ENCODE results near the gene MRE11. TPM values are rescaled to one million over a fixed set of nuclear protein-coding genes. Genes with fewer than 3 reads are reported as not detected.
A peak's percentile ranks its signal among the peaks of the same experiment; 100 is the strongest.
"Not testable (repeated sequence)": the region's sequence is repeated elsewhere in the genome, so short reads cannot be mapped to it uniquely, and the experiment has no call there.

The MRE11 gene
- total RNA-seq, 1 donor: 13.4 TPM

DNA sequence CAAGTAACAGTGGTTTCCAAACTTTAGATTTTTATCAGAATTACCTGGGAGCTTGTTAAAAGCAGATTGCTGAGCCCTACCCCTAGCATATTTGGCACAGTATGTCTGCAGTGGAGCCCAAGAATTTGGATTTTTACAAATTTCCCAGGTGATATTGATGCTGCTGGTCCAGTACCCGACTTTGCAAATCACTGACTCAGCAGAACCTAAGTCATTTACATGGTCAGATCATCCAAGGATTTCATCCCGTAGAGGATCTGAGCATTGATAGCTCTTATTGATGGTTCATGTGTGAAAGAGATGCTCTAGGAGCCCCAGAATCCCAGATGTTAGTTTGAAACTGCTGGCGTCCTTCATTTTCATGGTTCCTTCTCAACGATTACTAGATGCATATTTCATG, 24.7 kb upstream of the MRE11 start:
- Histone ChIP-seq H3K27me3 (ENCODE audit: insufficient read depth, low read length) (no peaks in the 10 kb centered on the region), H3K9me3 (ENCODE audit: low read depth, low read length) (no peaks in the 10 kb centered on the region), H3K4me1 (ENCODE audit: insufficient read depth, low read length) (peaks cover 9% of the 10 kb centered on the region), H3K4me3 (ENCODE audit: low read length) (no peak overlapping the region)

DNA sequence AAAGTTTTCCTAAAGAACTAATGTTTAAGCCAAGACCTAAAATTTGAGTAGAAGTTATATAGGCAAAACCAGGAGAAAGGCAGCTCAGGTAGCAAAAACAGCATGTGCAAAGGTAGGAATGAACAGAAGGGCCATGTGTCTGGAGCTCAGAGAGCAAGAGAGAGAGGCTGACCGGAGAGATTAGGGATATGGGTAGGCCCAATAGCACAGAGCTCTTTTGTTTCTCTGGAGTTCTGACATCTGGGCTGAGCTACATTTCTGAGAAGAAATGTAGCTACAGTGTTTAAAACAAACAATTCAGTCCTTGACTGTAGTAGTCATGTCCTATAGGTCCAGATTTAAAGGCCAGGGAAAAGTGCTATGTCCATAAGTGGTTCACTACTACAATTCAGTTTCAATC, 23.1 kb upstream of the MRE11 start:
- Histone ChIP-seq H3K4me1 (ENCODE audit: insufficient read depth, low read length) (peaks cover 24% of the 10 kb centered on the region), H3K27me3 (ENCODE audit: insufficient read depth, low read length) (no peaks in the 10 kb centered on the region), H3K9me3 (ENCODE audit: low read depth, low read length) (no peaks in the 10 kb centered on the region), H3K4me3 (ENCODE audit: low read length) (no peak overlapping the region)

DNA sequence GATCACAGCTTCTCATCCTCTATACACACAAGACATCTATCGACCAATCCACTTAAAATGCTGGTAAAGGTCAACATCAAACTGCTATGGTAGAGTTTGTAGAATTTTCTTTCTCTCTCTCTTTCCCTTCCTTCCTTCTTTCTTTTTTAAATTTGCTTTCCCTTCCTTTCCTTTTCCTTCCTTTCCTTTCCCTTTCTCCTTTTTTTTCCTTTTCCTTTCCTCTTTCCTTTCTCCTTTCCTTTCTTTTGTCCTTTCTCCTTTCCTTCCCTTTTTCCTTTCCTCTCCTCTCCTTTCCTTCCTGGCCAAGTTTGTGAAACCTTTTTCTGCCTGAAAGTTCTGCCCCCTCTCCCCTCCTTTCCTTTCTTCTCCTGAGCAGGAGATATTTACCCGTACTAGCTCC, 21.8 kb upstream of the MRE11 start:
- no peak overlapping the region for H3K4me3 ChIP-seq (ENCODE audit: low read length)
- peaks cover 7% of the 10 kb centered on the region for H3K27me3 ChIP-seq (ENCODE audit: insufficient read depth, low read length)
- peaks cover 24% of the 10 kb centered on the region for H3K4me1 ChIP-seq (ENCODE audit: insufficient read depth, low read length)
- H3K9me3 ChIP-seq (ENCODE audit: low read depth, low read length): no peaks in the 10 kb centered on the region

DNA sequence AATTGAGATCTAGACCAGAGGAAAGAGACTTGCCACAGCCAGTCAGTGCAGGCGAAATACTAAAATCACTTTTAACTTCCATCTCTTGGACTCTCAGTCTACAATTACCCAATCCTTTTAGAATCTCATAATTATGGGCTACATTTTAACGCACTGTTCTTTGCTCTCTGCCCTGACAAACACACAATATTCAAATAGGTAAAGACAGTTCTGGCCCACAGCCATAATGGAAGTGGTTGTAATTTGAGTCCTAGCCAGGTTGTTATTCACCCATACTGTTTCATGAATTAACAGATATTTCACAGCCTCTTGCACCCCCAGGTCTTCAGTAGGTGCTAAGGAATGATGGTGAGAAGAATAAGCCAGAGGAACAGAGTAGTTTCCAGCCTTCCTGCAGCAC, 19.4 kb upstream of the MRE11 start:
- H3K4me3 ChIP-seq (ENCODE audit: low read length): no peak overlapping the region

DNA sequence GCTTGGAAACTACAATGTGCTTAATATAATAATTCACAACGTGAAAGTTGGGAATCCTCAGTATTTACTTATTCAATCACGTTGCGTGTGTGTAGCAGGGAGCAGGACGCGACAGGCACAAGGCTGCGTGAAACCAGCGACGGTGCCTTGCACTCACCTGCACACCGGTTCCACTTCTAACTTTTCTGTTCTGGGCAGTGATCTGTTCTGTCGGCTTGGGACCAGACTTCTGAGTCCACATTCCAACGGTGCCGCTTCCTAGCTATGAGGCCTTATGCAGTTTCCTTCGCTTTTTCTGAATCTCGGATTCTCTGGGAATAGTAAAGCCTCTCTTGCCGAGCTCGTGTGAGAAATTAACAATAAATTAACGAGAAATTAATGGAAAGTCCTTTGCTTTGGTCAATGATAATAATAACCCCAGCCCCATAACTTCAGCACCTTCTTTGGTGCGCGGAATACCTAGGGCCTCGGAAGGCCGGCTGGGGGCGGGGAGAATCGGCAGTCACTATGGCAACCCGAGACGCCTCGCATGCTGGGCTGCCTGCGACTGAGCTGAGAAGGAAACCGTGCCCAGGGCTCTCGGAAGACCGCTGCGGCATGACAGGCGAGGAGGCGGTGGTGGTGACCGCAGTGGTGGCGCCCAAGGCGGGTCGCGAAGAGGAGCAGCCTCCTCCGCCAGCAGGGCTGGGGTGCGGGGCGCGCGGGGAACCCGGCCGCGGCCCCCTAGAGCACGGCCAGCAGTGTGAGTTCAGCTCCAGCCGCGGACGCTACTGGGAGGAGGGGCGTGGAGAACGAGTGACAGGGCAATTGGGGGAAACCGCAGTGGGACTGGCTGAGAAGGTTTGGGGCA, 18.5 kb upstream of the MRE11 start, which contains the start of gene C11orf97:
Gene C11orf97, plus strand, starts transcription at position 530 of the 850 bp plus-strand sequence. Its CDS starts 68 bp downstream, at position 598.
- Histone ChIP-seq H3K9me3 (ENCODE audit: low read depth, low read length) (no peaks in the 10 kb centered on the region), H3K4me1 (ENCODE audit: insufficient read depth, low read length) (peaks cover 17% of the 10 kb centered on the region), H3K4me3 (ENCODE audit: low read length) (peak within 1 kb of the TSS; percentile 39), H3K27me3 (ENCODE audit: insufficient read depth, low read length) (peaks cover 7% of the 10 kb centered on the region)

More for the DNA sequence above, 19.4 kb upstream of the MRE11 start:
- peaks cover 17% of the 10 kb centered on the region for H3K4me1 ChIP-seq (ENCODE audit: insufficient read depth, low read length)
- no peaks in the 10 kb centered on the region for H3K9me3 ChIP-seq (ENCODE audit: low read depth, low read length)
- peaks cover 7% of the 10 kb centered on the region for H3K27me3 ChIP-seq (ENCODE audit: insufficient read depth, low read length)

DNA sequence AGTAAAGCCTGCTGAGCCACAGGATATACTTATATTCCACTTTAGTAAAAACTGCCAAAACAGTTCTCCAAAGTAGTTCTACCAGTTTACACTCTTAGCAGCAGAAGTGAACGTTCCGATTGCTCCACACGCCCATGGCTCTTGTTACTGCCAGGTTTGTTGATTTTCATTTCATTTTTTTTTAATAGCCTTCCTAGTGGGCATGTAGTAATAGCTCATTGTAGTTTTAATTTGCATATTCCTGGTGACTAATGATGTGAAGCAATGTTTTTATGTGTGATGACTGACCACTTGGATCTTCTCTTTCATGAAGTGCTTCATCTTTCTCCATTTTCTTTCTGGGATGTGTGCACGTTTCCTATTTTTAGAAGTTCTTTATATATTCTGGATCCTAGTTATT, 13.8 kb upstream of the MRE11 start:
- Histone ChIP-seq H3K9me3 (ENCODE audit: low read depth, low read length) (no peaks in the 10 kb centered on the region), H3K4me1 (ENCODE audit: insufficient read depth, low read length) (peaks cover 7% of the 10 kb centered on the region), H3K4me3 (ENCODE audit: low read length) (no peak overlapping the region), H3K27me3 (ENCODE audit: insufficient read depth, low read length) (peaks cover 7% of the 10 kb centered on the region)

DNA sequence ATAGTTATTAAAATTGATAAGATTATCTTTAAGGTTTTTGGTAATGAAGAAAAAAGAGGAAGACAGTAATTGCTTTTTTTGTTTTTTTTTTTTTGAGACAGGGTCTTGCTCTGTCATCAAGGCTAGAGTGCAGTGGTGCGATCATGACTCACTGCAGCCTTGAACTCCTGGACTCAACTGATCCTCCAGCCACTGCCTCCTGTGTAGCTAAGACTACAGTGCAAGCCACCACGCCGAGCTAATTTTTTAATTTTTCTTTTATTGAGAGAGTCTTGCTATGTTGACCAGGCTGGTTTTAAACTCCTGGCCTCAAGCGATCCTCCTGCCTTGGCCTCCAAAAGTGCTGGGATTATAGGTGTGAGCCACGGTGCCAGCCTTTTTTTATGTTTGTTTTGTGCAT, 12.9 kb upstream of the MRE11 start:
- H3K4me3 ChIP-seq (ENCODE audit: low read length); H3K27me3 ChIP-seq (ENCODE audit: insufficient read depth, low read length); H3K4me1 ChIP-seq (ENCODE audit: insufficient read depth, low read length); H3K9me3 ChIP-seq (ENCODE audit: low read depth, low read length): not testable (repeated sequence)

DNA sequence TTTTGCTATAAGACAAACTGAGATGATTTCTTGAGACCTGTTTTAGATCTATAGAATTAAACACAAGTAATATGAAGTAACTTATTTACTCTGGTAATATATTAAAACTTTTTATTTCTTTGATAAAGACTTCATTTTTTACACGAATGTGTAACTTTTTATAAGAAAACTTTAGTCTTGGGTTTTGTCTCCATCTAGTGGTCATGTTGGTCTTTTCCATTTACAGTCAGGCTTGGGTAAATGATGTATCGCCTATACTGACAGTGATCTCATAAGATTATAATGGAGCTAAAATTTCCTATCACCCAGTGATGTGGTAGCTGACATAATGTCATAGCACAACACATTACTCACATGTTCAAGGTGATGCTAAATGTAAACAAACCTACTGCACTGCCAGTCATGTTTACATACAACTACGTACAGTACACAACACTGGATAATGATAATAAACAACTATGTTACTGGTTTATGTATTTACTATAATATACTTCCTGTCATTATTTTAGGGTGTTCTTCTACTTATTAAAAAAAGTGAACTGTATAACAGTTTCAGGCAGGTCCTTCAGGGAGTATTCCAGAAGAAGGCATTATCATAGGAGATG, 11.1 kb upstream of the MRE11 start:
- Histone ChIP-seq H3K9me3 (ENCODE audit: low read depth, low read length) (no peaks in the 10 kb centered on the region), H3K27me3 (ENCODE audit: insufficient read depth, low read length) (no peaks in the 10 kb centered on the region), H3K4me1 (ENCODE audit: insufficient read depth, low read length) (no peaks in the 10 kb centered on the region), H3K4me3 (ENCODE audit: low read length) (no peak overlapping the region)

DNA sequence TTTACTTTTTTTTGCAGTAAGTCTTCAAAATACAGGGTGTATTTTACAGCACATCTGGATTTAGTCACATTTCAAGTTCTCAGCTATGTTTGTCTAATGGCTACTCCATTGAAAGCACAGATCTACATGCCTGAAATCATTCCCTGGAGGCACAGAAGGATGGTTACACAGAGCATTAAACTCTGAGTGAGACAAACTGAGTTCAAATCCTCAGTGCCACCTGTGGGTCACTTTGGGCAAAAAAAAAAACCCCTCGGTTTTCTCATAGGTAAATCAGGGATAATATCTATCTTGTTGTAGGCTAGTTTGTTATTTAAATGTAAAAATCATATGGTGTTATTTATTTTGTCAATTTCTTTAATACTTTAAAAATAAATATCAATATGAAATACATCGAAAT, 7.9 kb upstream of the MRE11 start:
- Histone ChIP-seq H3K9me3 (ENCODE audit: low read depth, low read length) (no peaks in the 10 kb centered on the region), H3K4me3 (ENCODE audit: low read length) (no peak overlapping the region), H3K4me1 (ENCODE audit: insufficient read depth, low read length) (no peaks in the 10 kb centered on the region), H3K27me3 (ENCODE audit: insufficient read depth, low read length) (no peaks in the 10 kb centered on the region)

DNA sequence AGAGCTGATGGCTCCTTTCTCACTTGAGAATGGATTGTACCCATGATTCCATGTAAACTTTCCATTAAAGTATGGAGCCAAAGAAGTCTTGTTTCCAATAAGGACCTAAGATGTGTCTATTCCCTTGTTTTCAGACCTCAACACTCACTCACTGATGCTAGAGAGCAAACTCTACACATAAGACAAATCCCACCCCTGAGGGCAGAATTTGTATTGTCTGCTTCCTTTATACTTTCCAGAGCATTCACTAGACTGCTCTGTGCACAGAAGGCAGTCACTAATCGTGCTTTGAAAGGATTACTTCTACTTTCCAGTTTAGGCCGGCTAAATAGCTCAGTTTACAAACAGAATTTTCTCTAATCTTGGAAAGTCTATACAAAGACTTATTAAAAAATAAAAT, 6.5 kb upstream of the MRE11 start:
- no peaks in the 10 kb centered on the region for H3K9me3 ChIP-seq (ENCODE audit: low read depth, low read length)
- H3K4me3 ChIP-seq (ENCODE audit: low read length): no peak overlapping the region
- H3K4me1 ChIP-seq (ENCODE audit: insufficient read depth, low read length): no peaks in the 10 kb centered on the region
- H3K27me3 ChIP-seq (ENCODE audit: insufficient read depth, low read length): no peaks in the 10 kb centered on the region

DNA sequence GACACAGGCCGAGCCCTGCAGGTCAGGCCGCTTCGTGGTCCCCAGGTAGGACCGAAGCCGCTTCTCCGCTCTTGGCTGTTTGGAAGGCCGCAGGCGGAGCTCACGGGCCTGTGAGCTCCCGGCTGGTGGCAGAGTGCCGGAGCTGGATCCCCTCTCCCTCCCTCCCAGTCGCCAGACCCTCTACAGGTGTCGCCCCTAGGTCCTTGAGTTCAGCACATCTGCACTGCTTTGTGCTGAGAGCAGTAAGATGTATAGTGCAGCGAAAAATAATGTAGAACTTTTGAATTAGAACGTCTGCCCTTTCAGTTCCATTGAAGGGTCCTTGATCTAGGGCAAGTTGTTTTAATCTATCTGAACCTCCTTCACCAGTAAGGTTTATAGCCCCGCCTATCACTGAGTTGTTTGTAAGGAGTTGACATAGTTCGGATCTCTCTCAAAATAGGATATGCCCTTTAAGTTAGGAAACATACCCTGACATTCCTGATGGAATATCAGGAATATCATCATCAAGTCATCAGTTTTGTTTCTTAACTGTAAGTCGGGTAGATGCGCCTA, 559 bp upstream of the MRE11 start:
- Histone ChIP-seq H3K27me3 (ENCODE audit: insufficient read depth, low read length) (no peaks in the 10 kb centered on the region), H3K4me3 (ENCODE audit: low read length) (peak overlapping the region; percentile 67), H3K9me3 (ENCODE audit: low read depth, low read length) (no peaks in the 10 kb centered on the region), H3K4me1 (ENCODE audit: insufficient read depth, low read length) (peaks cover 19% of the 10 kb centered on the region)

DNA sequence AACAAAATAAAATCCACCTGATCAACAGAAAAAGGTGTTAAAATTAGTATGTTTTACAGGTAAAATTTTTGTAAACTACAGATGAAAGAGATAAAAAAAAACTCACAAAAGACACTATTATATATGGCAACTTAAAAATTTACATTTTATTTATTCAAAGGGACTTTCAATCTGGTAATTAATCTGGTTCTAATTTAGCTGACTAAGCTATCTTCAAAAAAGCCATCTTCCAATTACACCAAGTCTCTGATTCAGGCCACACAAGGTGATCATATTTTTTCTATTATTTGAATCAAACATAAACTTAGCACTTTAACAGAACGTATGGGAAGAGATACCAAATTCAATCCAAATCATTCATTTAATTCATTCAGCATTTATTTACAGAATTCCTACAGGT, 7.6 kb downstream of the MRE11 start:
- no peaks in the 10 kb centered on the region for H3K9me3 ChIP-seq (ENCODE audit: low read depth, low read length)
- no peaks in the 10 kb centered on the region for H3K27me3 ChIP-seq (ENCODE audit: insufficient read depth, low read length)
- H3K4me1 ChIP-seq (ENCODE audit: insufficient read depth, low read length): no peaks in the 10 kb centered on the region
- no peak overlapping the region for H3K4me3 ChIP-seq (ENCODE audit: low read length)

DNA sequence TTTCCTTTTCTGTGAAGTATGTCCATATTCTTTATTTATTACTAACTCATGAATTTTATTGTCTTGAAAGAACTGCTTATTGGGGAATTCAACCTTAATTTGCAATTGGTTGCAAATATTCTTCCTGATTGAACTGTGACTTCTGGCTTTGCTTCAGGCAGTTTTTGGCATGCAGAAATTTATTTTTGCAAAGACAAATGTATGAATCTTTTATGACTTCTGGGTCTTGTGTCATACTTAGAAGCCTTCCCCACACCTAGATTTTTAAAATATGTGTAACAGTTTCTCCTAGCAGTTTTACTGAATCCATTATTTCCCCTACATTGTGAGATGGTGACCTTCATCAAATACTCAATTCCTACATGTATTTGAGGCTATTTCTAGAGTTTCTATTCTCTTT, 12.3 kb downstream of the MRE11 start:
- Histone ChIP-seq H3K4me3 (ENCODE audit: low read length) (no peak overlapping the region), H3K4me1 (ENCODE audit: insufficient read depth, low read length) (no peaks in the 10 kb centered on the region), H3K27me3 (ENCODE audit: insufficient read depth, low read length) (no peaks in the 10 kb centered on the region), H3K9me3 (ENCODE audit: low read depth, low read length) (no peaks in the 10 kb centered on the region)

DNA sequence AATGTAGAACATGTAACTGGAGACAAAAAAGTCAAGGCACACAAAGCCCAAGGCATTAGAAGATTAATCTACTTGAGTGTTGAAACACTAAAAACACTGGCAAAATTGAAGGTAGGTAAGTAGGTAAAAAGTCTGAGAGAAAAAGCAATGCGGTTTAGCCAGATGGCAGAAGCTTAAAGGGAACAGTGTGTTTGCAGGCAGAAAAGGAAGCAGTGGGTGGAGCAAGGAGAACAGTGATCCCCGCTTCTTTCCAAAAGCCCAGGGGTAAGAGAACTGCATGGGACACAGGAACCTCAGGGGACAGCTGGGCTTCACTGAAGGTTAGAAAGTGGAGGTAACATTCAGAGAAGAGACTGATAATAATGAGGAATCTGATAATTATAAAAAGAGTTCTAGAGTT, 16.0 kb downstream of the MRE11 start:
- peaks cover 11% of the 10 kb centered on the region for H3K4me1 ChIP-seq (ENCODE audit: insufficient read depth, low read length)
- H3K27me3 ChIP-seq (ENCODE audit: insufficient read depth, low read length): no peaks in the 10 kb centered on the region
- H3K9me3 ChIP-seq (ENCODE audit: low read depth, low read length): no peaks in the 10 kb centered on the region
- no peak overlapping the region for H3K4me3 ChIP-seq (ENCODE audit: low read length)

DNA sequence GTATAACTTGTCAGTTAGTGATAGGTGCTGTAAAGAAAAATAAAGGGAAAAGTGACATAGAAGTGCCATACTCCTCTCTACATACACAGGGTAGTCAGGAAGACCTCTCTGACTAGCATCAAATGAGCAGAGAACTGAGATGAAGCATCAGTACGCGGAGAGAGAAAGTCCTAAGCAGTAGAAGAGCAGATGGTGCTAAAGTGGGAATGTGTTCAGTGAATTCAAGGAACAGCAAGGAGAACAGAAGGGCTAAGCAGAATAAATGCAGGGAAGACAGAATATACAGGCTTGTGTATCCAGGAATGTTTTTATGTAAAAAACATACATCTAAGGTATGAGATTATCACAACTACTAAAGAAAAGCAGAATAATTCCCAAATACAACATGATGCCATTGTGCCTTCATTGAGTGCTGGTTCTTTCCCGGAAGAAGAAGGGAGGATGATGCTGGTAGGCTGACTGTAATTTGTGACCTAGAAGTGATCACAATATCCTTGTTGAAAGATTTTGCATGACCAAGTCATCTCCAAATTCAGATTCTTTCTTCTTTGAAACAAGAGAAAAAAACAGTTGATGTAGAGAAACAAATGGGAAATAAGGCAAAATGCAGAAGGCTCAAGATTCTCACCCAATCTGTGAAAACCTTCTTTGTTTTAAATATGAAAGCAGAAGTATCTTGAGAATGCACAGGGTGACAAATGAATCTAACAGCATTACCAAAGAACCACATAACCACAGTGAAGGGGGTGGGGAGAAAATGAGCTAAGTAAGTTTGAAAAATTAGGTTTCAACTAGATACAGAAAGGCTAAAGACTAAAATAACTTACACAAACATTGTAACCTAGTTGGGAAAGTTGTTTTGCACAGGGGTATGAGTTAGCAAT, 20.5 kb downstream of the MRE11 start:
- H3K4me1 ChIP-seq (ENCODE audit: insufficient read depth, low read length): peaks cover 11% of the 10 kb centered on the region
- H3K27me3 ChIP-seq (ENCODE audit: insufficient read depth, low read length): no peaks in the 10 kb centered on the region
- no peaks in the 10 kb centered on the region for H3K9me3 ChIP-seq (ENCODE audit: low read depth, low read length)
- no peak overlapping the region for H3K4me3 ChIP-seq (ENCODE audit: low read length)

Measured in mononuclear cell (primary cell).